ENCODE results near the gene CALCB.

Gene CALCB

GRCh38 chr11:15053191-15053685 is 20.2 kb upstream of the CALCB start (continued):
- TF ChIP-seq SP7 (tag by site-specific recombination; IDR thresholded peaks at IDR 0.05) (peak; percentile 87), ZBTB21 (tag by site-specific recombination; IDR thresholded peaks at IDR 0.05) (peak; percentile 83), ZNF404 (tag by site-specific recombination; IDR thresholded peaks at IDR 0.05) (no peak), ZSCAN4 (tag by site-specific recombination; IDR thresholded peaks at IDR 0.05) (no peak), ZBTB48 (tag by site-specific recombination; IDR thresholded peaks at IDR 0.05) (no peak), HOXD13 (CRISPR knock-in tag; IDR thresholded peaks at IDR 0.05; ENCODE audit: borderline replicate concordance) (no peak), ZNF132 (tag by site-specific recombination; IDR thresholded peaks at IDR 0.05; ENCODE audit: borderline replicate concordance) (no peak), ZNF518A (tag by site-specific recombination; conservative IDR thresholded peaks at IDR 0.05; ENCODE audit: low read depth) (peak; percentile 64), ZNF416 (tag by site-specific recombination; IDR thresholded peaks at IDR 0.05) (no peak), ZNF513 (tag by site-specific recombination; IDR thresholded peaks at IDR 0.05) (no peak), BCL11A (tag by site-specific recombination; IDR thresholded peaks at IDR 0.05; ENCODE audit: low read depth) (no peak), MZF1 (tag by site-specific recombination; IDR thresholded peaks at IDR 0.05; ENCODE audit: borderline replicate concordance) (no peak), ZNF768 (tag by site-specific recombination; IDR thresholded peaks at IDR 0.05) (0 out of 2 replicates have a peak, but pooled peaks have one; percentile 9), ZNF133 (tag by site-specific recombination; IDR thresholded peaks at IDR 0.05) (no peak), ZSCAN30 (tag by site-specific recombination; IDR thresholded peaks at IDR 0.05) (no peak), BCL11B (tag by site-specific recombination; IDR thresholded peaks at IDR 0.05; ENCODE audit: low read depth) (no peak), GLI2 (tag by site-specific recombination; IDR thresholded peaks at IDR 0.05; ENCODE audit: borderline replicate concordance, low read depth) (no peak), ATF2 (tag by site-specific recombination; IDR thresholded peaks at IDR 0.05; ENCODE audit: low read depth) (0 out of 2 replicates have a peak, but pooled peaks have one; percentile 14), KLF8 (tag by site-specific recombination; IDR thresholded peaks at IDR 0.05) (no peak), ZNF350 (tag by site-specific recombination; IDR thresholded peaks at IDR 0.05) (no peak), ZNF148 (tag by site-specific recombination; IDR thresholded peaks at IDR 0.05; ENCODE audit: borderline replicate concordance) (no peak), ZBTB20 (tag by site-specific recombination; IDR thresholded peaks at IDR 0.05) (peak; percentile 52), ZFHX2 (tag by site-specific recombination; conservative IDR thresholded peaks at IDR 0.05) (peak; percentile 61), ELK4 (IDR thresholded peaks at IDR 0.05; ENCODE audit: borderline replicate concordance, low read depth, low read length) (no peak), ZNF341 (tag by site-specific recombination; IDR thresholded peaks at IDR 0.05; ENCODE audit: low read depth) (no peak), ZNF626 (tag by site-specific recombination; IDR thresholded peaks at IDR 0.05) (no peak)

Data from HEK293 (cell line).